Keratinocyte (primary cell): ENCODE results near the gene CLMN. TPM values are rescaled to one million over a fixed set of nuclear protein-coding genes. Genes with fewer than 3 reads are reported as not detected.

Source experiments
- DNase-seq: peaks from one replicate; pipeline ENCODE4 v3.0.0-alpha.2; 2011; ENCODE audit warnings: low read depth, missing footprints, low spot score
- FAIRE-seq: peaks from 2 replicates; lab custom pipeline; 2011; peaks lifted over from hg19 to GRCh38; lab: Jason Lieb, UNC
- H2AFZ ChIP-seq: 2 replicates; pipeline ENCODE4 v1.6.0; 2012; ENCODE audit warnings: low read length, control low read depth, inconsistent platforms; ENCODE audit not compliant: control insufficient read depth
- H3K27ac ChIP-seq: 2 replicates; pipeline ENCODE4 v1.5.1; 2011; ENCODE audit warnings: low read length; ENCODE audit not compliant: control insufficient read depth, insufficient read depth
- H3K27me3 ChIP-seq: 3 replicates; pipeline ENCODE4 v1.6.0; 2011; ENCODE audit warnings: low read length; ENCODE audit not compliant: control insufficient read depth, insufficient read depth; ENCODE audit errors: extremely low read depth
- H3K36me3 ChIP-seq, 2 experiments: 2 replicates in 1 of 2; 3 replicates in 1 of 2; pipeline ENCODE4 v1.5.1; 2011; ENCODE audit warnings: low read length in 2 of 2, mild to moderate bottlenecking in 1 of 2; ENCODE audit not compliant: control insufficient read depth in 2 of 2, insufficient read depth in 2 of 2; ENCODE audit errors: extremely low read depth in 1 of 2
- H3K4me1 ChIP-seq: 3 replicates; pipeline ENCODE4 v1.5.1; 2011; ENCODE audit warnings: low read length; ENCODE audit not compliant: control insufficient read depth, insufficient read depth; ENCODE audit errors: extremely low read depth
- H3K4me2 ChIP-seq: 3 replicates; pipeline ENCODE4 v1.6.0; 2011; ENCODE audit warnings: low read depth, low read length; ENCODE audit not compliant: control insufficient read depth, insufficient read depth; ENCODE audit errors: extremely low read depth
- H3K4me3 ChIP-seq, 3 experiments: fragments of 200-600 bp in 1 of 3; sonication (generic) in 1 of 3; 2 replicates in 2 of 3; 3 replicates in 1 of 3; pipeline ENCODE4 v1.5.1; 2011 to 2016; ENCODE audit warnings: low read length in 3 of 3, mild to moderate bottlenecking in 3 of 3, control low read depth in 2 of 3, inconsistent platforms in 1 of 3, low read depth in 1 of 3, mixed read lengths in 1 of 3, mixed run types in 1 of 3, moderate library complexity in 1 of 3; ENCODE audit not compliant: control insufficient read depth in 2 of 3, insufficient read depth in 2 of 3; ENCODE audit errors: extremely low read depth in 1 of 3
- H3K79me2 ChIP-seq: 2 replicates; pipeline ENCODE4 v1.6.0; 2012; ENCODE audit warnings: low read length; ENCODE audit not compliant: control insufficient read depth, insufficient read depth
- H3K9ac ChIP-seq: 3 replicates; pipeline ENCODE4 v1.6.0; 2011; ENCODE audit warnings: low read length; ENCODE audit not compliant: control insufficient read depth, insufficient read depth; ENCODE audit errors: extremely low read depth
- H3K9me1 ChIP-seq: 3 replicates; pipeline ENCODE4 v1.6.0; 2011; ENCODE audit warnings: low read length; ENCODE audit not compliant: control insufficient read depth, insufficient read depth; ENCODE audit errors: extremely low read depth
- H3K9me3 ChIP-seq: 2 replicates; pipeline ENCODE4 v1.5.1; 2012; ENCODE audit warnings: low read depth, low read length; ENCODE audit not compliant: control insufficient read depth
- H4K20me1 ChIP-seq: 3 replicates; pipeline ENCODE4 v1.6.0; 2011; ENCODE audit warnings: low read length; ENCODE audit not compliant: control insufficient read depth, insufficient read depth; ENCODE audit errors: extremely low read depth
- CTCF ChIP-seq, 3 experiments: IDR thresholded peaks in 1 of 3; conservative IDR thresholded peaks in 1 of 3; optimal IDR thresholded peaks in 1 of 3; 2 replicates in 2 of 3; 3 replicates in 1 of 3; pipeline versions ENCODE3 to v1.5.1; 2011; ENCODE audit warnings: low read length in 3 of 3, mild to moderate bottlenecking in 3 of 3, moderate library complexity in 2 of 3, control low read depth in 1 of 3, inconsistent platforms in 1 of 3; ENCODE audit not compliant: insufficient read depth in 2 of 3; ENCODE audit errors: extremely low read depth in 1 of 3
- EZH2 ChIP-seq: IDR thresholded peaks from one replicate; pipeline ENCODE4 v1.6.1; 2012; ENCODE audit warnings: inconsistent platforms, mild to moderate bottlenecking, low read length, moderate library complexity
- dilution Hi-C: fragments of 300-500 bp; cut with MboI; formaldehyde crosslinking; loops from one replicate; pipeline ENCODE4 v1.7.0; 2020; ENCODE audit warnings: low sequenced_read_pairs; ENCODE audit not compliant: extremely low pct_ligation_motif_present
- polyA plus RNA-seq, 5 experiments: library from polyadenylated mRNA; depleted of rRNA in 3 of 5; stranded (reverse) in 3 of 5; stranded (forward) in 1 of 5; unstranded in 1 of 5; fragments of >200 nt; gene quantifications; 1 replicate in 1 of 5; 2 replicates in 3 of 5; 3 replicates in 1 of 5; pipeline versions ENCODE4 v1.2.1 to v1.2.3, GENCODE V29; 2011 to 2012; ENCODE audit warnings: missing spikeins in 2 of 5, low read depth in 1 of 5, low replicate concordance in 1 of 5

CLMN gene
- polyA plus RNA-seq, 1 donor (not counting 4 experiments of a cell fraction or from before 2014, with no cell fraction given) = 6.1 TPM

- H3K27ac ChIP-seq = no peak overlapping the region
- no peak for FAIRE-seq
- dilution Hi-C loops = no loop called here
Observed at GRCh38 chr14:95300697-95301526, 18.8 kb downstream of the CLMN start.

GRCh38 chr14:95300002-95300696 lies 19.6 kb downstream of the CLMN start:
- Histone ChIP-seq H3K27me3 (no peaks in the 10 kb centered on the region), H2AFZ (no peak overlapping the region), H3K4me2 (no peak overlapping the region), H3K9me1 (no peaks in the 10 kb centered on the region), H3K4me1 (peaks cover 8% of the 10 kb centered on the region), H3K36me3 (no peaks in the 10 kb centered on the region), H3K27ac (no peak overlapping the region), H3K4me3 (no peak overlapping the region), H3K9me3 (no peaks in the 10 kb centered on the region), H3K79me2 (no peaks in the 10 kb centered on the region), H4K20me1 (no peaks in the 10 kb centered on the region), H3K9ac (no peak overlapping the region)
- TF ChIP-seq CTCF (optimal IDR thresholded peaks at IDR 0.05 in 1 of 3, IDR thresholded peaks at IDR 0.05 in 1 of 3, conservative IDR thresholded peaks at IDR 0.05 in 1 of 3; ENCODE audit: extremely low read depth in 1 of 3, insufficient read depth in 2 of 3, low read length in 3 of 3) (no peak), EZH2 (no peak)
- dilution Hi-C loops = no loop called here
- no peak for FAIRE-seq
- no peak for DNase-seq

More at GRCh38 chr14:95300697-95301526, 18.8 kb downstream of the CLMN start:
- Histone ChIP-seq H3K4me2 (no peak overlapping the region), H3K27me3 (no peaks in the 10 kb centered on the region), H3K9ac (no peak overlapping the region), H3K4me3 (no peak overlapping the region), H3K9me1 (no peaks in the 10 kb centered on the region), H3K4me1 (peaks cover 4% of the 10 kb centered on the region), H3K9me3 (no peaks in the 10 kb centered on the region), H2AFZ (no peak overlapping the region), H4K20me1 (no peaks in the 10 kb centered on the region), H3K79me2 (no peaks in the 10 kb centered on the region), H3K36me3 (no peaks in the 10 kb centered on the region)
- no peak for DNase-seq
- TF ChIP-seq EZH2 (no peak), CTCF (optimal IDR thresholded peaks at IDR 0.05 in 1 of 3, IDR thresholded peaks at IDR 0.05 in 1 of 3, conservative IDR thresholded peaks at IDR 0.05 in 1 of 3; ENCODE audit: extremely low read depth in 1 of 3, insufficient read depth in 2 of 3, low read length in 3 of 3) (no peak)
